IPS-11a (cell line): ENCODE data around the gene KLRG1.

Source experiments
- H3K4me3 ChIP-seq: one replicate; pipeline ENCODE4 v1.5.1; 2013; ENCODE audit warnings: low read depth, low read length, control low read depth

Gene KLRG1

DNA sequence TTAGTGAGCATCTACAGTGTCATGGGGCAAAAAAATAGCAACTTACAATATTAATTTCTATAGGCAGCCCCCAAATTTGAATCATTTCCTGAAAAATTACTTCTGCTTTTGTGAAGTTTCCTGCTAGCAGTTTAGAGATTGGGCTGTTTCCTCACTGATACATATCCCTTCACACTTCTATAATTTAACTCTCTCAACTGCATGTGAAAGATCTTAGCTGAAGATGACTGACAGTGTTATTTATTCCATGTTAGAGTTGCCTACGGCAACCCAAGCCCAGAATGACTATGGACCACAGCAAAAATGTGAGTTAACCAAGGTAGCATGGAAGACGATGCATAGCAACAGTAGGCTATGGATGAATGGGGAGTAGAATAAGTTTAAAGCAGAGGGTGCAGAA, at the start of gene KLRG1:
Gene KLRG1 (plus strand): TSS at position 134 of the 400 bp plus-strand sequence. CDS start 90 bp downstream, at position 224.
- H3K4me3 ChIP-seq: no peak within 1 kb of the TSS

DNA sequence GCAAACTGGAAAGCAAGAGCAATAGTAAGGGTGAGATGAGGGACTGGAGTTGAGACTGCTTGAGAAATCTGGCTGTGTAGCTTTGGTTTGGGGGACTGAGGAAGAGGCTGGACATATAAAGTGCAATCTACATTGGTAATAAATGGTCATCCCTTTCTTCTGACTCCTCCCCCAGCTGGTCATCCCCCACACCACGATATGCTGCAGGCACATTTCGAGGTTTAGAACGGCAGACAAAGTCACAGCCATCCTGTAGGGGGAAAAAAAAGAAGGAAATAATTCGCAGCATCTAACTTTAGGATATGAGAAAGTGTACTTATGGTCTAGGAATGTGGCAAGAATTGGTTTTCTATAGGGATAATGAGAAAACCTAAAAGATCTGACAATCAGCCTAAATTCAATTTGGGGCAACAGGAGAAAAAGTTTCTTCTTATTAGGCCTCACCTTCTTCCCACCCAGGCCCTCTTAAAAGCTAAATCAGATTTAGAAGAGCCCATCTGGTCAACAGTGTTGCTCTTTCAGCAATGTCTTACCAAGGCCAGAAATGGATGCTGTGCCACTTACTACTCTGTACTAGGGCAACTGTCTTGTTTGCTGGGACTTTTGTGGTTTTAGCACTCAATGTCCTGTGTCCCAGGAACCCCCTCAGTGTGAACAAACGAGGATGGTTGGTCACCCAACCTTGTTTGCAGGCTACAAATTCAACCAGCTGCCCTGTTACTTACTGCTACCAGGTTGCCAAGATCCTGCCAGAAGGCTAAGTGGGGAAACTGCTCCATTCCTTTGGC, 47.5 kb upstream of the KLRG1 start:
- no peak overlapping the region for H3K4me3 ChIP-seq

DNA sequence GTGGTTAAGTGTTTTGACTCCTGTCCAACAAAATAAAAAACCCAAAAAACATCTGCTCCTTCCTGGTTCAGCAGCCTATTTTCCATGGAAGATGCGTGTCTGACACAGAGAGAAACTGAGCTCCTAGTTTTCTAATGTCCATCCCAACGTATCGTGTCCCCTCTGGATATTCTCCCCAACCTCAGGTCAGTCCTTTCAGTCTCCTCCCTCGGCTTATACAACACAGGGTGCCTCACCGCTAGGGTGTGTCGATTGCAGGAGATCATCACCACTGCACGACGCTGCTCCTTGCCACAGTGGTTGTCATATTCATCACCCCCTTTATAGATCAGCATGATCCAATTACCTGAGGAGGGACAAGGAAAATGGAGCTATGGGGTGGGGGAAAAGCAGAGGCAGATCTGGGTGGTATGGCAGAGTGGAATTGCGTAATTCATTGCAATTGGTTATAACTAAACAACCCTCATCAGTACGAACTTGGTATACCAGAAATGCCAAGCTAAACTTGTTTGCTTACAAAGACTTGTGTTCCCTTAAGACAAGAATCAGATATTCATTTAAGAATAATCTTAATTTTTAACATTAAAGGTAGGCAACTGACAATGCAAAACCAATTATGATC, 45.7 kb upstream of the KLRG1 start:
- no peak overlapping the region for H3K4me3 ChIP-seq

DNA sequence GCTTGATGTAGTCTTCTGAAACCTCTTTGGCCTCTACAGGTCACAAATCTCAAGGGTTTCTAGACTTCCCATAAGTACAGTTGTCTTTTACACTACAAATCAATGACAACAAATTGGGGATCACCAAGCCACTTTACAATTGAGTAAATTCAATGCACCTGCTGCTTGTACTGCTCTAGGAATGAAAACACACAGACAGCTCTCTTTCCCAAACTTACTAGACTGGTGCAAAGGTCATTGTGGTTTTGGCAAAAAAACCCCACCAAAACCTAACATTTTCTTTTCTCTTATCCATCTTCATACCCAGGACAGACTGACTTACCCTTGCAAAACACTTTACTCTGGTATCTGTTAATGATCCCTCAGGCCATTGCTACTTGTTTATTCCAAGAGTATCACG, 42.6 kb upstream of the KLRG1 start:
- no peak overlapping the region for H3K4me3 ChIP-seq

DNA sequence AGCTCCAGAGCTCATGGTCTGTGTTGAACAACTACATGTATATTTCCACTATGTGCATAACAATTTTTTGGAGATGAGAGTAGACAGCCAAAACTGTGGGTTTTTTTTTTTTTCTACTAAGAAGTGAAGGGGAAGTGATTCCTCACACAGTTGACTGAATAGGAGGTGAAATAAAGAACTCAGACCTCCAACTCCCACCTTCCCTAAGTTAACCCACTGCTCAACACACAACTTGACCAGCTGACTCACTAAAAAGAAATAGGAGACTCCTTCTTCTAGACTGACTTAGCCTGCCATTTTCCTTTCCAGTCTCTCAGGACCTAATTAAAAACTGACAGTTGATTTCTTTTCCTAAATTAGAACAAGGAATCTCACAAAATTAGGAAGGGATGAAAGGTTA, 41.6 kb upstream of the KLRG1 start:
- peak overlapping the region; percentile 81 for H3K4me3 ChIP-seq

DNA sequence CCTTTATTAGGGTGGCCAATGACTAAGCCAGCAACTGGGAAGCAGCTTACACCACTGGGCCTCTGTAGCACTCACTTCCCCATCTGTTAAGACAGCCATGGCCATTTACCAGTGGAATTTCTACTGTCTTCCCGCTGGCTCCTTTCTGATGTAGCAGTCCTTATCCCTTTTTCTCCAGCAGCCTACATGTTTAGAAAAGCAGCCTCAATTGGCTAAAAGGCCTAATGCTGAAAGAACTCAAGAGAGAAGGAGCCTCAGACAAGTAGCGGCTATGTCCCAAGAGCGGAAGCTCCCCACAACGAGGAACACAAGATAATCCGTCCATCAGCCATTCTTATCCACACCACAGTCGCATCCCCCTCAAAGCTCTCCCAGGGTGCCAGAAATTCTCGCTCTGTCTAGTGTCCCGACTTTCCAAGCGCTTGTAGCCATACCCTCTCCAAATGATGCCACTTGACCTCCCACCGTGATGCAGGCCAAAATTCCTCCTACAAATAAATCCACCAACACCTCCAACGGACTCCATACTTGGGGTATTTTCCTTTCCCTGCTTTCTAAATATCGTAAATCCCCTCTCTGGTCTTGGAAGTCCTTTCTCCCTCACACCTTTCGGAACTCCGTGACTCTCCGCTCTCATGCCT, 40.5 kb upstream of the KLRG1 start:
- peak overlapping the region; percentile 81 for H3K4me3 ChIP-seq

DNA sequence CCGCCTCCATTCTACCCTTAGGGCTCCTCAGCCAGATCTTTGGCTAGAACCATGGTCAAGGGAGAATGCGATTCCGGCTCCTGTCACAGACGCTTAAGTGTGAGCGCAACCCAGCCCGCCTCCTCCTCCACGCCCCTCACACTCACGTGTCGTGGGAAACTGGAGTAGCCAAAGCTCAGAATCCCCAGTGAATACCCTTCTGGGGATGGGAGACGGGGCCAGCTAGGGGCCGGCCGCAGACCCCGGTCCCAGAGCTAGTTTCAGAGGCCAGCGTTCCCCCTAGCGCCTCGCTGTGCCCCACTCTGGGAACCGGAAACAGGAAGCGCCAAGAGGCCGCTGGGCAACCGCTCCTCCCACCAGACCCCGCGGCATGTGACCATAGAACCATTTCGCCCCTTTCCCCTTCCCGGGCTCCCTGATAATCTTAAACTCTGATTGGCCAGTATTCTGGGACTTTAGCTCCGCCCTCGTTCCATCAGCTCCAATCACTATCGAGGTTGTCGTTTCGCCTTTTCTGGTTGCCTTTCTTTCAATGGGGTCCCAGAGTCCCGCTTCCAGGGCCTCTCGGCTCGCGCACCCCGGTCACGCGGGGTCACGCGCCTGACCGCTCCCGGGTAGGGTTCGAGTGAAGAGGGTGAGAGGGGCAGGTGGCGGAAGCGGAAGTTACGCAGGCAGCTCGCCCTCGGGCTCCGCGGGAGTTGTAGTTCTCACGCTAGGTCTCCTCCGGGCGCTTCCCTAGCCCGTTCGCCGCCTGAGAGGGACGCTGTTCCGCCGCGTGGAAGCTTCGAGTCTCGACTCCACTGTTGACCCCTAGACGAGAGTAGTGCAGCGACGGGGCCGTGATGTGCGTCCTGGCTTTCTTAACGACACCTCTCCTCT, 39.8 kb upstream of the KLRG1 start, which contains the start of gene M6PR:
Gene M6PR (minus strand): TSS at position 304 of the 879 bp plus-strand sequence. CDS start 3,241 bp downstream, outside the sequence.
- peak within 1 kb of the TSS; percentile 81 for H3K4me3 ChIP-seq

DNA sequence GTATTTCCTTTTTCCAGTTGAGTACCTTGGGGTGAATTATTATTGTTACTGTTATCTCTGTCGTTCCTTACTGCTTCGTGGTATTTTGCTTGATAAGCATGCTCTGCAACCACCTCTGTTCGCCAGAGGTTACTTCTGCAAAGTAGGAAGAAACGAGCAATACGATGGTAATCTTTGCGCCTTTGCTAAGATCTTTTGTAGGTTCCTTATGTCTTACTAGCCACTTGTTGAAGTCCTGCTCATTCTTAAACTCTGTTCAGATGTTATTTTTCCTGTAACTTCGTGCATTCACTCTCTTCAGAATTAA, 39.2 kb upstream of the KLRG1 start:
- H3K4me3 ChIP-seq: peak overlapping the region; percentile 81

DNA sequence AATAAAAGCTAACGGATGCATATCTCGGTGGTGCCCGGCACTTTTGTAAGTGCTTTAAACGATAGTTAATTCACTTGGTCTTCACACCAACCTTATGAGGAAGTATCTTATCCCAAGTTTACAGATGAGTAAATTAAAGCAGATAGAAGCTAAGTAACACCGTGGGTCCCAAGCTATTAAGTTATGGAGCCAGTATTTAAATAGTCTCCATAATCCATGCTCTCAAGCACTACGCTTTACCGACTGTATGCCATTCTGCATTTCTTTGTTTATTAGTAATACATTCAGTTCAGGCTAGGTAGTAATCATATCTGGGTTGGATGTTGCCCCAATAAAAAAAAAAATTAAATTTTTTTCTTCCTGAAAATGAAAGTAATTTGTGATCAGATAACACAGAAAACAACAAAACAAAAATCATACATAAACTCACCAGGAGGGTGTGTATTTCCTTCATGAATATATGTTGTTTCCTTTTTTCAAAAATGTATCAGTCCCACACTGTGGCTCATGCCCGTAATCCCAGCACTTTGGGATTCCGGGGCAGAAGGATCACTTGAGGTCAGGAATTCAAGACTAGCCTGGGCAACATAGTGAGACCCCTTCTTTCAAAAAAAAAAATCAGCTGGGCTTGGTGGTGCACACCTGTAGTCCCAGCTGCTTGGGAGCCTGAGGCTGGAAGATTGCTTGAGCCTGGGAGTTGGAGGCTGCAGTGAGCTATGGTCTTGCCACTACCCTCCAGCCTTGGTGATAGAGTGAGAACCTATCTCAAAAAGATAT, 38.5 kb upstream of the KLRG1 start:
- peak overlapping the region; percentile 81 for H3K4me3 ChIP-seq

DNA sequence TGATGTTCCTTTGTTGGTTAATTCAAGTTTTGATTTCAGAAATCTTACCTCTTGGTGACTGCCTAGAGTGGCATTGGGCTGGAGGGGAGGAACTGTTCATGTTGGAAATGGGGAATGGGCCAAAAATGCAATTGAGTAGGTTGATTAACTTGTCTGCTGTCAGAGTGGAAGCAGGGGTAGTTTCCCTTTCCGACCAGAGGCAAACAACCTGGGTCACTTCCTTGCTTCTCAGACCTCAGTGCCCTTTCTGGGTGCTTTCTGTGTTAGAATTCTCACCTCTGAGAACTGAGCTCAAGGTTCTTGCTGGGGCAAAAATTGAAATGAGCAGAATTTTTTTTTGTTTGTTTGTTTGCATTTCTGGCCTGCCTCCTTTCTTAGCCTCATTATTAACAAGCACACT, 37.6 kb upstream of the KLRG1 start:
- no peak overlapping the region for H3K4me3 ChIP-seq

DNA sequence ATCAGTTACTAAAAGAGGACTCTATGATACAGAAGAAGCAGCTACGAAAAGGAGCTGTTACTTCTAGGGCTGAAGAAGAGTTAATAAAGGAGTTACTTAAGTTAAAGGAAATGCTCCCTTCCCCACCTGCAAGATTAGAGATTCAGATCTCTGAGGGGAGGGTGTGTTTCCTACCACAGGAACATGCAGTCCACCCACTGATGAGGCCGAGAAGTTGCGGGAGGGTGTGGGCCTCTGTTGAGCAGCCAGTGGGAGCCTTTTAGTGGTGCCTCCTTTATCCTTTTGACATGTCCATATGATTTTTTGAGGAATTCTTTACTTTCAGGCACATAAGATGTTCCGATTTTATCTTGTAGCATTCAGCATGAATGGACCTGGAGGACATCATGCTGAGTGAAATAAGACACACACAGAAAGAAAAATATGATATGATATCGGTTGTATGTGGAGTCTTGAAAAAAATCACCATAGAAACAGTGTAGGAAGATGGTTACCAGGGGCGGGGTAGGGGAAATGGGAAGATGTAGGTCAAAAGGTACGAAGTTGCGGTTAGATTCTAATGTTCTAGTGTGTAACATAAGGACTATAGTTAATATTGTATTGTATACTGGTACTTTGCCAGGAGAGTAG, 35.5 kb upstream of the KLRG1 start:
- no peak overlapping the region for H3K4me3 ChIP-seq

DNA sequence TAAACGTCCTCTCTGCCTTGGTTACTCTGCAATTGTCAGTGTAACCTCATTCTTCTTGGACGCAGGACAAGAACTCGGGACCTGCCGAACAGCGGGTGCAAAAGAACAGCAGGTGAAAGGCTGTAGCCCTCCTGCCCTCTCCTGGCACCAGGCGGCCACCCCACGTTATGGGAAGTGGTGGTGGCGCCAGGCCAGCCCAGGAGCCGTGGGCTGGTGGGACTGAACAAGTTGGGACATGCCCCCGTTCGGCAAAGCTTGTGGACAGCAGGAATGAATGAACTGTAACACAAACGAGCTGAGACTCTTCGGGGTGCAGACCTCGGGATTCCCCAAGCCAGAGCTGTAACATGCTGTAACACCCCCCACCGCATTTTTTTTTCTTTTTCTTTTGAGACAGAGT, 33.3 kb upstream of the KLRG1 start:
- H3K4me3 ChIP-seq: no peak overlapping the region

DNA sequence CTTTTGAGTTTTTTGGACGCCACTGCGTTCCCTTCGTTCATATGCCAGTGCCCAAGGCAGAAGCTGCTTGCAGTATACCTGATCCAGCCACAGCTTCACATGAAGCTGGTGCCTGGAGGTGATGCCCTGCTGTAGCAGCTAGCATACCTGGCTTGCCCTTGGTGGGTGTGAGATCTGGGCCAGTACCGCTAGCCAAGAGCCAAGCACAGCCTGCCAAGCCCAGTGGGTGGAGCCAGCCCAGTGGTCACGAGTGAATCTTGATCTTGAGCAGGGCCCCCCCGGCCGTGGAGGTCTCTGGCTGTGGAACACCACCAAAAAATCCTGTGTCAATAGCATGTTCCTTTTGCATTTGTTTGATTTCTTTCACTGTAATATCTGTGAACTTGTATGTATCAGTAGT, 32.6 kb upstream of the KLRG1 start:
- H3K4me3 ChIP-seq: no peak overlapping the region

DNA sequence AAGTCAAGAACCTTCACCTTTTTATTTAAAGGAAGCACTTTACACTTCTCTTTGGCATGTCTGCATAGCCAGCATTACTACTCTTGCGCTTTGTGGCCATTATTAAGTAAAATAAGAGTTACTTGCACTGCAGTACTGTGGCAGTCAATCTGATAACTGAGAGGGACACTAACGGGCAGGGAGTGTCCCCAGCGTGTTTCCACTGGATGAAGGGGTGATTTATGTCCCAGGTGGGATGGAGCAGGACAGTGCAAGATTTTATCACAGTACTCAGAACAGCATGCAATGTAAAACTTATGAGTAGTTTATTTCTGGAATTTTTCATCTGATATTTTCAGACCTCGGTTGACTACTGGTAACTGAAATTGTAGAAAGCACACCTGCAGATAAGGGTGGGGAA, 31.8 kb upstream of the KLRG1 start:
- H3K4me3 ChIP-seq: no peak overlapping the region

DNA sequence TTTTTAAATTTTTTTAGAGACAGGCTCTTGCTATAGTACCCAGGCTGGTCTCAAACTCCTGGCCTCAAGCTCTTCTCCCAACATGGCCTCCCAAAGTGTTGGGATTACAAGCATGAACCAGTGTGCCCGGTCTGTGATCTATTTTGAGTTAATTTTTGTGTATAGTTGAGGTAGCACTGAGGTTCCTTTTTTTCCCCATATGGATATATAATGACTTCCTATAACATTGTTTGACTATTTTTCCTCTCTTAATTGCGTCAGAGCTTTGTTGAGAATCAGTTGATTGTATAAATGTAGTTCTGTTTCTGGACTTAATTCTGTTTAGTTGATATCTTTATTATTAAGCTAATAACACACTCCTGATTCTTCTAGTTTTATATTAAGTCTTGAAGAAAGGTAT, 31.3 kb upstream of the KLRG1 start:
- no peak overlapping the region for H3K4me3 ChIP-seq

DNA sequence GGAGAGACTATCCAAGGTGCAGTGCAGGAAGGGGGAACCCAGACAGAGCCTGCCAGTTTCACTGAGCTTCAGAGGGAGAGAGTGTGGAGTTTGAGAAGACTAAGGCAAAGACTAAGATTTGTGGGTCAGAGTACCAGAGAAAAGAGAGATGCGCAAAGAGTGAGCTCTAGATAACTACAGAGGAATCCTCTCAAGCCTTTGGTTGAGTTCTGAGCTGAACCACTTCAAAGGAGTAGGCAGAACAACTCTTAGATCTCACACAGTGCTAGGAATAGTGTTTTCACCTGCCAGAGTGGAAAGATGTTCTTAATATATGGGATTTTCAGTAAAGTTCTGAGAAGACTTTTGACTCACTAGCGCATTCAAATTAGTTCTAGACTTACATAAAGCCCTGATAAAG, 29.2 kb upstream of the KLRG1 start:
- no peak overlapping the region for H3K4me3 ChIP-seq

DNA sequence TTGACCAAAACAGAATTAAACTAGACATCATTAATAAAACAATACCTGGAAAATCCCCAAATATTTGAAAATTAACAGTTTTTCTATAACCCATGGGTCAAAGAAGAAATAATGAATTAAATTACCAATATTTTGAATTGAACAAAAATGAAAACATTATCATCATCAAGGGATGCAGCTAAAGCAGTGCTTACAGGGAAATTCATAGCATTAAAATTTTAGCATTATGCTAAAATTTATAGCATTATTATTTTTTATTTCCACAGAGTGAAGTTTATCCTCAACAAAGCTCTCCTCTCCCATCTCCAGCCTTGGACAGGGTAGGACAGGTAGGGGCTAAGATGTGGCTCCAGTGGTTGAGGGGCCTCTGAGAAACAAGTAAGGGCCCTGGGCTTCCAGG, 20.6 kb upstream of the KLRG1 start:
- H3K4me3 ChIP-seq: no peak overlapping the region

DNA sequence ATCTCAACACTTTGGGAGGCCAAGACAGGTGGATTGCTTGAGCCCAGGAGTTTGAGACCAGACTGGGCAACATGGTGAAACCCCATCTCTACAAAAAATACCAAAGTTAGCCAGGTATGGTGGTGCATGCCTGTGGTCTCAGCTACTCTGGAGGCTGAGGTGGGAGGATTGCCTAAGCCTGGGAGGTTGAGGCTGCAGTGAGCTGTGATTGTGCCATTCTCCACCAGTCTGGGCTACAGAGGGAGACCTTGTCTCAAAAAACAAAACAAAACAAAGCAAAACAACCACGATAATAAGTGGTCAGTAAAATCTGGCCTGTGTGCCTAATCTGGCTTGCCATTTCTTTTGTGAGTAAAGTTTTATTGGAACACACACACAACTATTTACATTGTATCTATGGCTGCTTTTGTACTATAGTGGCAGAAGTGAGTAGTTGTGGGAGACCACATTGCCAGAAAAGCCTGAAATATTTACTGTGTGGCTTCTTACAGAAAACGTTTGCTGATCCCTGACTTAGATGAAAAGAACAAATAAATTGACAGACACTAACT, 19.4 kb upstream of the KLRG1 start:
- no peak overlapping the region for H3K4me3 ChIP-seq

DNA sequence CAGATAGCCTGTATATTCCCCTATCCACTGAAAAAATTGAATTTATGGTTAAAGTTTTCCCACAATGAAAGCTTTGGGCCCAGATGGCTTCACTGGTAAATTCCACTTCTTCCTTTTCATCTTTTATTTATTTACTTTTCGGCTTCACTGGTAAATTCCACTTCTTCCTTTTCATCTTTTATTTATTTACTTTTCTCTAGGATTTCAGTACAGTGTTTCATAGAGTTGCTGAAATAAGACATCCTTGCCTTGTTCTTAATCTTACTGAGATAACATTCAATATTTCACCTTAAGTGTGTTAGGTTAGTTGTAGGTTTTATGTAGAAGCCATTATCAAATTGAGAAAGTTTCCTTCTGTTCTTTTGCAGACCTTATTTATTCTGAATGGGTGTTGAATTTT, 18.9 kb upstream of the KLRG1 start:
- no peak overlapping the region for H3K4me3 ChIP-seq

DNA sequence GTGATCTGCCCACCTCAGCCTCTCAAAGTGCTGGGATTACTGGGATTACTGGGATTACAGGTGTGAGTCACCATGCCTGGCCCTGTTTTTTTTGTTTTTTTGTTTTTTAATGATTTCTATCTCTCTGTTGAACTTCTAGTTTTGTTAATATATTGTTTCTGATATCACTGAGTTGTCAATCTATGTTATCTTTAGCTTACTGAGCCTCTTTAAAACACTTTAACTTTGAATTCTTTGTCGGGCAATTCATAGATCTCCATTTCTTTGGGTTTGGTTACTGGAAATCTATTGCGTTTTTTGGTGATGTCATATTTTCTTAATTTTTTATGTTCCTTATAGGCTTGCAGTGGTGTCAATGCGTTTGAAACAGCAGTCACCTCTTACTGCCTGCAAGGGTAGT, 9.2 kb upstream of the KLRG1 start:
- no peak overlapping the region for H3K4me3 ChIP-seq
